ENCODE results near the gene GPR137.

DNA sequence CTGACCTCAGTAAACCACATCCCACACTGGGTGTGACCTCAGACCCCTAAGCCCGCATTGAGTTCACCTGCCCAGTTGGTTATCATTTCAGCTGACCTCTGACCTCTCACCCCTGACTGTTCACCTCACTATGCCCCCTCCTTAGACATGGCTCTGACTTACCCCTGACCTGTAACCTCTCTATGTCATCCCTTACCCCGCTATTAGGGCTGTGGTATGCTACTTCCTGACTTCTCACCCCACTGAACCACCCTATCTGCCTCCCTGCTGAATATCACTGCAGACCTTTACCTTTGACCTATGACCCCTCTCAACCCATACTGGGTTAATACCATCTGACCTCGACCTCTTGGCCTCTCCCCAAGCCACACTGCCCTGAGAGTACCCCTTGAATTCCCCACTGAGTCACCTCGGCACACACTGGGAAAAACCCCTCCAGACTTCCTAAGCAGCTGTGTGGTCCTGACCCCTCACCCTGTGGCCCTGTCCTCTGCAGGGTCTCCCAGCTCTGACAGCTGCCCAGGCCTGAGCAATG is 26.0 kb upstream of the GPR137 start:
- TF ChIP-seq CEBPB (IDR thresholded peaks at IDR 0.05): no peak
- TF ChIP-seq, protein P1, sequence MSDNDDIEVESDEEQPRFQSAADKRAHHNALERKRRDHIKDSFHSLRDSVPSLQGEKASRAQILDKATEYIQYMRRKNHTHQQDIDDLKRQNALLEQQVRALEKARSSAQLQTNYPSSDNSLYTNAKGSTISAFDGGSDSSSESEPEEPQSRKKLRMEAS (IDR thresholded peaks at IDR 0.05): no peak
- TF ChIP-seq, protein P2, sequence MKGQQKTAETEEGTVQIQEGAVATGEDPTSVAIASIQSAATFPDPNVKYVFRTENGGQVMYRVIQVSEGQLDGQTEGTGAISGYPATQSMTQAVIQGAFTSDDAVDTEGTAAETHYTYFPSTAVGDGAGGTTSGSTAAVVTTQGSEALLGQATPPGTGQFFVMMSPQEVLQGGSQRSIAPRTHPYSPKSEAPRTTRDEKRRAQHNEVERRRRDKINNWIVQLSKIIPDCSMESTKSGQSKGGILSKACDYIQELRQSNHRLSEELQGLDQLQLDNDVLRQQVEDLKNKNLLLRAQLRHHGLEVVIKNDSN (IDR thresholded peaks at IDR 0.05): no peak
